Effector memory CD8-positive, alpha-beta T cell (primary cell): ENCODE measurements around the gene NRDE2.

ENCODE experiments used
- ATAC-seq: fragments of 150-1000 bp; cut with Tn5 transposase; replicated peaks from 2 replicates; pipeline ENCODE4 v1.10.0; 2021; ENCODE audit warnings: mild to moderate bottlenecking, moderate library complexity
- DNase-seq, 3 experiments: peaks; one replicate each; pipeline ENCODE4 v3.0.0; 2021
- H3K27ac Mint-ChIP-seq, 2 donors: one replicate each; pipeline ENCODE4 v1.8.0; 2022; ENCODE audit warnings: mild to moderate bottlenecking in 2 of 2, mixed read lengths in 2 of 2, moderate library complexity in 2 of 2
- H3K27me3 Mint-ChIP-seq, 2 donors: one replicate each; pipeline ENCODE4 v1.8.0; 2022; ENCODE audit warnings: mixed read lengths in 2 of 2
- H3K36me3 Mint-ChIP-seq: one replicate; pipeline ENCODE4 v1.8.0; 2022; ENCODE audit warnings: mild to moderate bottlenecking, moderate library complexity, mixed read lengths; ENCODE audit not compliant: insufficient read depth
- H3K4me1 Mint-ChIP-seq, 2 donors: one replicate each; pipeline ENCODE4 v1.8.0; 2022; ENCODE audit warnings: low read depth in 2 of 2, mixed read lengths in 2 of 2
- H3K4me3 Mint-ChIP-seq, 2 donors: one replicate each; pipeline ENCODE4 v1.8.0; 2022; ENCODE audit warnings: mild to moderate bottlenecking in 2 of 2, mixed read lengths in 2 of 2, moderate library complexity in 2 of 2
- H3K9me3 Mint-ChIP-seq, 2 donors: one replicate each; pipeline ENCODE4 v1.8.0; 2022; ENCODE audit warnings: mixed read lengths in 2 of 2

The NRDE2 gene

DNA sequence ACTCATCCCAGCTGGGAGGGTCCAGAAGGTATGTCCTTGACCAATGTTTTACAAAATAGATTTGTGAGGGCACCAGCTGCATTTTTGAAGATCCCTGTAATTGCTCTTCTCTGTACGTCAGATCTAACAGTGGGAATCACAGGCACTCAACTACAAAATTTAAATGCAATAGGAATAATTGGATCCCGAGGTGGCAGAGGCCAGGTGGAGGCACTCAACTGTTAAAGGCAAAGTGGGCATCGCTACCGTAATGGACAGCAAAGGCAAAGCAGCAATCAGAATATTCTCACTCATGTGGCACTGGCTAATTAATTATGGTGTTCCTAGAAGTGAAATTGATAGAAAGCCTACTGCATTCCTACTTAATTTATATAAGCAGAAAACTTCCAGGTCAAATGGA, 103.3 kb downstream of the NRDE2 start:
- H3K27me3 Mint-ChIP-seq = peaks cover 30 to 65% of the 10 kb centered on the region in 2 donors
- H3K36me3 Mint-ChIP-seq = no peaks in the 10 kb centered on the region
- H3K9me3 Mint-ChIP-seq = peaks cover 0 to 3% of the 10 kb centered on the region in 2 donors
- ATAC-seq (no peak), DNase-seq (no peak)
- no peaks in the 10 kb centered on the region for H3K4me1 Mint-ChIP-seq
- H3K27ac Mint-ChIP-seq = no peak overlapping the region
- no peak overlapping the region for H3K4me3 Mint-ChIP-seq
